ENCODE data around the gene PARD3. TPM values are rescaled to one million over a fixed set of nuclear protein-coding genes. Genes with fewer than 3 reads are reported as not detected.

PARD3 gene
- total RNA-seq, 1 experiment from 2014 or later = not detected

DNA sequence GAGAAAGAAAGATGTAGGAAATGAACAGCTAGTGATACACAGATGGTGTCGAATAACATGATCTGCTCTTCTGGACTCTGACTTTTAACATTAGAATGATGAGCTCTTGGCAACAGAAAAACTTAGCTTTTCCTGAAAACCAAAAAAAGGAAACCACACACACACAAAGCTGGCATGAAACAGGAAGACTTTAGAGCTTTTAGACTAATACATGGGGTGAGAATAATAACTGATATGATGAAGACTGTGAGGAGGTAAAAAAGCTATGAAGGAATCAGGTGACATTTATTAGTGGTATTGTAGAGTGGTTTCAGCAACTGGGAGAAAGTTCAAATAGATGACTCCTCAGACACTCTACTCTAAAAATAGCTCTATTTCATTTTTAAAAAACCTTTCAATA is 491.9 kb downstream of the PARD3 start:
- H3K36me3 ChIP-seq (ENCODE audit: insufficient read depth, low read length) = no peaks in the 10 kb centered on the region
- no peaks in the 10 kb centered on the region for H3K4me1 ChIP-seq (ENCODE audit: low read length)
- no peak for DNase-seq
- no peak overlapping the region for H2AFZ ChIP-seq (ENCODE audit: low read length)
- no peaks in the 10 kb centered on the region for H3K9me2 ChIP-seq (replicated peaks; ENCODE audit: insufficient read depth, low read length)
- no peaks in the 10 kb centered on the region for H3K27me3 ChIP-seq (ENCODE audit: low read length)
- no peak overlapping the region for H3K9ac ChIP-seq (ENCODE audit: low read length)
- no peak overlapping the region for H3K4me3 ChIP-seq (ENCODE audit: low read length)
- H4K20me1 ChIP-seq (ENCODE audit: insufficient read depth, low read depth, low read length) = no peaks in the 10 kb centered on the region
- H3K27ac ChIP-seq (ENCODE audit: low read length) = no peak overlapping the region
- H3K9me3 ChIP-seq (ENCODE audit: low read length) = no peaks in the 10 kb centered on the region
- no peak overlapping the region for H3K4me2 ChIP-seq (ENCODE audit: low read depth, low read length, poor library complexity, severe bottlenecking)
- H3K79me2 ChIP-seq (ENCODE audit: low read length) = no peaks in the 10 kb centered on the region

DNA sequence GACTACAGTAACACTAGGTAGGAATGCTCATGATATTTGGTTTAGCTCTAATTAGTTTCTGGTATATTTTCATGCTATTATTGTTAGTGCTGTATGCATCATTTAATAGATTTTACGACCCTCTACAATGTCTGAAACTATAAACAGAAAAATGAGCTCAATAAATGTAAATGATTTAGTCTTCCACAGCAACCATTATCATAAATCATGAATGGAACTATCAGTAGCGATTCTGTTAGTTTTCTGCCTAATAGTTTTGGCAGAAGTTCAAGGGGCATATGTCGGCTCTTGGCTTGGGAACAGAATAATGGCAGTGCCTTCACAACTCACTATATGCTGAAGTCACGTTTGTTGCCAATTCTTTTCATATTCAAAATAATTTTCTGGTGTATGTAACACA is 494.8 kb downstream of the PARD3 start:
- Histone ChIP-seq H3K4me1 (ENCODE audit: low read length) (no peaks in the 10 kb centered on the region), H3K4me2 (ENCODE audit: low read depth, low read length, poor library complexity, severe bottlenecking) (no peak overlapping the region), H3K27ac (ENCODE audit: low read length) (no peak overlapping the region), H3K36me3 (ENCODE audit: insufficient read depth, low read length) (no peaks in the 10 kb centered on the region), H3K79me2 (ENCODE audit: low read length) (no peaks in the 10 kb centered on the region), H4K20me1 (ENCODE audit: insufficient read depth, low read depth, low read length) (no peaks in the 10 kb centered on the region), H3K4me3 (ENCODE audit: low read length) (no peak overlapping the region), H2AFZ (ENCODE audit: low read length) (no peak overlapping the region), H3K9me3 (ENCODE audit: low read length) (no peaks in the 10 kb centered on the region), H3K9ac (ENCODE audit: low read length) (no peak overlapping the region), H3K27me3 (ENCODE audit: low read length) (no peaks in the 10 kb centered on the region), H3K9me2 (replicated peaks; ENCODE audit: insufficient read depth, low read length) (no peaks in the 10 kb centered on the region)
- no peak for DNase-seq

GRCh38 chr10:34319197-34319846 is 495.8 kb downstream of the PARD3 start:
- H3K4me2 ChIP-seq (ENCODE audit: low read depth, low read length, poor library complexity, severe bottlenecking) = no peak overlapping the region
- H3K4me3 ChIP-seq (ENCODE audit: low read length) = no peak overlapping the region
- H3K79me2 ChIP-seq (ENCODE audit: low read length) = no peaks in the 10 kb centered on the region
- H3K4me1 ChIP-seq (ENCODE audit: low read length) = no peaks in the 10 kb centered on the region
- no peaks in the 10 kb centered on the region for H3K36me3 ChIP-seq (ENCODE audit: insufficient read depth, low read length)
- no peak for DNase-seq
- H4K20me1 ChIP-seq (ENCODE audit: insufficient read depth, low read depth, low read length) = no peaks in the 10 kb centered on the region
- H3K9me3 ChIP-seq (ENCODE audit: low read length) = no peaks in the 10 kb centered on the region
- no peaks in the 10 kb centered on the region for H3K27me3 ChIP-seq (ENCODE audit: low read length)
- no peak overlapping the region for H2AFZ ChIP-seq (ENCODE audit: low read length)
- no peak overlapping the region for H3K9ac ChIP-seq (ENCODE audit: low read length)
- no peak overlapping the region for H3K27ac ChIP-seq (ENCODE audit: low read length)
- H3K9me2 ChIP-seq (replicated peaks; ENCODE audit: insufficient read depth, low read length) = no peaks in the 10 kb centered on the region

DNA sequence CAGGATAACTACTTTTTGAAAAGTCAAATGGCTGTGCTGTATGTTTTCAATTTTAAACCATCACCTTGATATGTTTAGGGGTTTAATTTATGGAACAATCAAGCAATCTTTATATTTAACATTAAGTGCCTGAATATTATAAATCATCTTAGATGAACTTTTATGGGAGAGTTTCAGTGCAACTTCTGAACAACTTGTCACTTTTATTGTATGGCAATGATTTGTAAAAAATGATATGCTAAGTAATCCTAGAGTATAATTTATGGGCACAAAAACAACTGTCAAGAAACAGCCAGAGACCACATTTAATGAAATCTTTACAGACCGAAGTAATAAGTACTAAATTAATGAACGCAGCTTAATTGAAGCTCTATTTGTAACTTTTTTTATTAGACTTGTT is 498.9 kb downstream of the PARD3 start:
- Histone ChIP-seq H4K20me1 (ENCODE audit: insufficient read depth, low read depth, low read length) (no peaks in the 10 kb centered on the region), H3K9me2 (replicated peaks; ENCODE audit: insufficient read depth, low read length) (no peaks in the 10 kb centered on the region), H3K4me3 (ENCODE audit: low read length) (no peak overlapping the region), H3K36me3 (ENCODE audit: insufficient read depth, low read length) (no peaks in the 10 kb centered on the region), H3K27ac (ENCODE audit: low read length) (no peak overlapping the region), H3K79me2 (ENCODE audit: low read length) (no peaks in the 10 kb centered on the region), H3K4me1 (ENCODE audit: low read length) (no peaks in the 10 kb centered on the region), H3K9me3 (ENCODE audit: low read length) (no peaks in the 10 kb centered on the region), H2AFZ (ENCODE audit: low read length) (no peak overlapping the region), H3K9ac (ENCODE audit: low read length) (no peak overlapping the region), H3K27me3 (ENCODE audit: low read length) (no peaks in the 10 kb centered on the region), H3K4me2 (ENCODE audit: low read depth, low read length, poor library complexity, severe bottlenecking) (no peak overlapping the region)
- no peak for DNase-seq

DNA sequence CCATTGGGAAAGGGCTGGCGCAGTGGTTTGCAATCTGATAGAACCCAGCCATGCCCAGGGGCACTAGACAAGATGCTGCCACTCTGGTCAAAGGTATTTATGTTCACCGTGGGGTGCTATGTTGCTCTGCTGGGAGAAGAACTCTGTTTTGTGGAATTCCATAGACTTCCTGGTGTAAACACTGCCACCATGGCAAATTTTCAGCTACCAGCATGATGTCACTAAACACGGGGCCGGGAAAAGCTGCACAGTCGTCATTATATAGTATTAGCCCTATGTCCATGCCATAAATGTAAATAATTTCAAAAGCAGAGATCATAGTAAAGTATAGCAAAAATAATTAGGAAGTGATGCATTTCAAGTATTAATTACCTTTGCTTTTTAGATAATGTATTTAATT is 500.6 kb downstream of the PARD3 start:
- Histone ChIP-seq H3K9me3 (ENCODE audit: low read length) (no peaks in the 10 kb centered on the region), H3K4me1 (ENCODE audit: low read length) (no peaks in the 10 kb centered on the region), H3K9ac (ENCODE audit: low read length) (no peak overlapping the region), H3K27ac (ENCODE audit: low read length) (no peak overlapping the region), H4K20me1 (ENCODE audit: insufficient read depth, low read depth, low read length) (no peaks in the 10 kb centered on the region), H3K36me3 (ENCODE audit: insufficient read depth, low read length) (no peaks in the 10 kb centered on the region), H3K79me2 (ENCODE audit: low read length) (no peaks in the 10 kb centered on the region), H2AFZ (ENCODE audit: low read length) (no peak overlapping the region), H3K27me3 (ENCODE audit: low read length) (no peaks in the 10 kb centered on the region), H3K4me2 (ENCODE audit: low read depth, low read length, poor library complexity, severe bottlenecking) (no peak overlapping the region), H3K9me2 (replicated peaks; ENCODE audit: insufficient read depth, low read length) (no peaks in the 10 kb centered on the region), H3K4me3 (ENCODE audit: low read length) (no peak overlapping the region)
- no peak for DNase-seq

GRCh38 chr10:34313888-34314287 is 501.2 kb downstream of the PARD3 start:
- H3K27me3 ChIP-seq (ENCODE audit: low read length) = no peaks in the 10 kb centered on the region
- no peak overlapping the region for H3K4me2 ChIP-seq (ENCODE audit: low read depth, low read length, poor library complexity, severe bottlenecking)
- no peak overlapping the region for H3K9ac ChIP-seq (ENCODE audit: low read length)
- H3K9me2 ChIP-seq (replicated peaks; ENCODE audit: insufficient read depth, low read length) = no peaks in the 10 kb centered on the region
- no peaks in the 10 kb centered on the region for H4K20me1 ChIP-seq (ENCODE audit: insufficient read depth, low read depth, low read length)
- H2AFZ ChIP-seq (ENCODE audit: low read length) = no peak overlapping the region
- H3K79me2 ChIP-seq (ENCODE audit: low read length) = no peaks in the 10 kb centered on the region
- no peak for DNase-seq
- no peaks in the 10 kb centered on the region for H3K9me3 ChIP-seq (ENCODE audit: low read length)
- no peaks in the 10 kb centered on the region for H3K36me3 ChIP-seq (ENCODE audit: insufficient read depth, low read length)
- H3K4me3 ChIP-seq (ENCODE audit: low read length) = no peak overlapping the region
- no peak overlapping the region for H3K27ac ChIP-seq (ENCODE audit: low read length)
- no peaks in the 10 kb centered on the region for H3K4me1 ChIP-seq (ENCODE audit: low read length)

- no peak overlapping the region for H3K9ac ChIP-seq (ENCODE audit: low read length)
- no peak overlapping the region for H3K4me3 ChIP-seq (ENCODE audit: low read length)
- H3K79me2 ChIP-seq (ENCODE audit: low read length) = no peaks in the 10 kb centered on the region
- no peaks in the 10 kb centered on the region for H3K9me2 ChIP-seq (replicated peaks; ENCODE audit: insufficient read depth, low read length)
- H2AFZ ChIP-seq (ENCODE audit: low read length) = no peak overlapping the region
- H3K27ac ChIP-seq (ENCODE audit: low read length) = no peak overlapping the region
- H4K20me1 ChIP-seq (ENCODE audit: insufficient read depth, low read depth, low read length) = no peaks in the 10 kb centered on the region
- H3K27me3 ChIP-seq (ENCODE audit: low read length) = no peaks in the 10 kb centered on the region
- H3K4me1 ChIP-seq (ENCODE audit: low read length) = no peaks in the 10 kb centered on the region
- no peak for DNase-seq
- no peaks in the 10 kb centered on the region for H3K9me3 ChIP-seq (ENCODE audit: low read length)
- no peaks in the 10 kb centered on the region for H3K36me3 ChIP-seq (ENCODE audit: insufficient read depth, low read length)
- no peak overlapping the region for H3K4me2 ChIP-seq (ENCODE audit: low read depth, low read length, poor library complexity, severe bottlenecking)
Observed at GRCh38 chr10:34313353-34313752, 501.7 kb downstream of the PARD3 start.

DNA sequence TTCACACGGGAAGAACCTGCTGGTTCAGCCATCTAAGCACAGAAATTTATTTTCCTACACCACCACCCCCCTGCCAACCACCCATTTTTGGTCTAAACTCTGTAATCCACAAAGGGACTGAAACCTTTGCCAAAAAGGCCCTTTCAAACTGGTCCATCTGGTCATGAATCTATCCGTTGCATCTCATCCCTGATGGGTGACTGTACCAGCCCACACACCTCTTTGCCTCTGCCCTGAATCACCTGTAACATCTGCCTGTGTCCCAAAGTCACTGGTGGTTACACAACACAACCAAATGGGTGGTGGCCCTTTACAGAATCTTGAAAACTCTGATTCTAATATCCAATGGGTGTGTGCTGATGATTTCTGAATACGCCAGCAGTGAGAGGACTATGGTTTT is 503.4 kb downstream of the PARD3 start:
- no peak overlapping the region for H3K27ac ChIP-seq (ENCODE audit: low read length)
- no peaks in the 10 kb centered on the region for H3K9me2 ChIP-seq (replicated peaks; ENCODE audit: insufficient read depth, low read length)
- no peaks in the 10 kb centered on the region for H3K4me1 ChIP-seq (ENCODE audit: low read length)
- no peak for DNase-seq
- no peak overlapping the region for H3K9ac ChIP-seq (ENCODE audit: low read length)
- no peaks in the 10 kb centered on the region for H4K20me1 ChIP-seq (ENCODE audit: insufficient read depth, low read depth, low read length)
- no peaks in the 10 kb centered on the region for H3K9me3 ChIP-seq (ENCODE audit: low read length)
- H3K79me2 ChIP-seq (ENCODE audit: low read length) = no peaks in the 10 kb centered on the region
- H3K27me3 ChIP-seq (ENCODE audit: low read length) = no peaks in the 10 kb centered on the region
- H2AFZ ChIP-seq (ENCODE audit: low read length) = no peak overlapping the region
- no peak overlapping the region for H3K4me3 ChIP-seq (ENCODE audit: low read length)
- H3K36me3 ChIP-seq (ENCODE audit: insufficient read depth, low read length) = no peaks in the 10 kb centered on the region
- H3K4me2 ChIP-seq (ENCODE audit: low read depth, low read length, poor library complexity, severe bottlenecking) = no peak overlapping the region

DNA sequence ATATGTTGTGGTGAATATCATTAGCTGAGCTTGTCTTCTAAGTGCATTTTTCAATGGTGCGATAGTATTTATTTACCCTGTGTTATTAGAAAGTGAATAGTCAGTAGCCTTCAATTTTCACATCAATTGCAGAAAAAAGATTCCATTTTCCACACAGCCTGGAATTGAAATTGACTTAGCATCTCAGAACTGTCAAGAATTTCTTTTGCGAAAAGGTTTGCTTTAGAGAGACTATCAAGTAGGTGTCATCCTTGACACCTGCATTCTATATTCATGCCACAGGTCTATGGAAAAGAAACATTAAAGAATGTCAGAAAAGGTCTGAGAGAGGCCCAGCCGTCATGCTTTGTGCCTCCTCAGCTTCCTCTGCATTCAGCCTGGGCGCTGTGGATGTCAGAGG is 504.9 kb downstream of the PARD3 start:
- no peak overlapping the region for H2AFZ ChIP-seq (ENCODE audit: low read length)
- H3K9me3 ChIP-seq (ENCODE audit: low read length) = no peaks in the 10 kb centered on the region
- H3K27ac ChIP-seq (ENCODE audit: low read length) = no peak overlapping the region
- no peaks in the 10 kb centered on the region for H3K4me1 ChIP-seq (ENCODE audit: low read length)
- no peak overlapping the region for H3K9ac ChIP-seq (ENCODE audit: low read length)
- H3K4me3 ChIP-seq (ENCODE audit: low read length) = no peak overlapping the region
- no peak overlapping the region for H3K4me2 ChIP-seq (ENCODE audit: low read depth, low read length, poor library complexity, severe bottlenecking)
- no peaks in the 10 kb centered on the region for H3K79me2 ChIP-seq (ENCODE audit: low read length)
- H3K27me3 ChIP-seq (ENCODE audit: low read length) = no peaks in the 10 kb centered on the region
- no peaks in the 10 kb centered on the region for H3K9me2 ChIP-seq (replicated peaks; ENCODE audit: insufficient read depth, low read length)
- no peaks in the 10 kb centered on the region for H3K36me3 ChIP-seq (ENCODE audit: insufficient read depth, low read length)
- no peaks in the 10 kb centered on the region for H4K20me1 ChIP-seq (ENCODE audit: insufficient read depth, low read depth, low read length)
- no peak for DNase-seq
